Trophoblast cell (in vitro differentiated cells and primary cell): ENCODE results near the gene KLC1.
"Not testable (repeated sequence)": the region's sequence is repeated elsewhere in the genome, so short reads cannot be mapped to it uniquely, and the experiment has no call there.

Experiments
- DNase-seq, 2 donors: peaks; one replicate each; pipeline ENCODE4 v3.0.0-alpha.2; 2016
- H2AFZ ChIP-seq: 2 replicates; pipeline ENCODE4 v1.6.1; 2013; ENCODE audit warnings: low read length, moderate library complexity, mild to moderate bottlenecking; ENCODE audit not compliant: insufficient read depth, poor library complexity
- H2AK5ac ChIP-seq: 2 replicates; pipeline ENCODE4 v1.6.1; 2013; ENCODE audit warnings: mild to moderate bottlenecking, low read length
- H2BK120ac ChIP-seq: 2 replicates; pipeline ENCODE4 v1.6.1; 2013; ENCODE audit warnings: low read length, mild to moderate bottlenecking, moderate library complexity; ENCODE audit not compliant: insufficient read depth, poor library complexity
- H2BK12ac ChIP-seq: 2 replicates; pipeline ENCODE4 v1.6.1; 2013; ENCODE audit warnings: mild to moderate bottlenecking, low read length, moderate library complexity
- H2BK5ac ChIP-seq: 2 replicates; pipeline ENCODE4 v1.6.1; 2013; ENCODE audit warnings: low read length, low read depth, moderate library complexity, mild to moderate bottlenecking; ENCODE audit not compliant: poor library complexity
- H3K14ac ChIP-seq: 2 replicates; pipeline ENCODE4 v1.6.1; 2013; ENCODE audit warnings: mild to moderate bottlenecking, low read length
- H3K18ac ChIP-seq: 2 replicates; pipeline ENCODE4 v1.6.1; 2013; ENCODE audit warnings: mild to moderate bottlenecking, low read length
- H3K23ac ChIP-seq: 2 replicates; pipeline ENCODE4 v1.6.1; 2013; ENCODE audit warnings: low read length
- H3K27ac ChIP-seq: 2 replicates; pipeline ENCODE4 v1.5.1; 2013; ENCODE audit warnings: low read depth, mild to moderate bottlenecking, inconsistent platforms, low read length, moderate library complexity
- H3K27me3 ChIP-seq: 2 replicates; pipeline ENCODE4 v1.6.1; 2013; ENCODE audit warnings: inconsistent platforms, mild to moderate bottlenecking, low read length, moderate library complexity; ENCODE audit not compliant: insufficient read depth
- H3K36me3 ChIP-seq, 2 experiments: 1 replicate in 1 of 2; 2 replicates in 1 of 2; pipeline ENCODE4 v1.6.1; 2013; ENCODE audit warnings: low read length in 2 of 2, mild to moderate bottlenecking in 2 of 2, moderate library complexity in 1 of 2; ENCODE audit not compliant: insufficient read depth in 2 of 2, control insufficient read depth in 1 of 2
- H3K4ac ChIP-seq: 2 replicates; pipeline ENCODE4 v1.6.1; 2013; ENCODE audit warnings: low read depth, mild to moderate bottlenecking, low read length, moderate library complexity
- H3K4me1 ChIP-seq, 2 experiments: 1 replicate in 1 of 2; 2 replicates in 1 of 2; pipeline ENCODE4 v1.6.1; 2013; ENCODE audit warnings: low read length in 2 of 2, mild to moderate bottlenecking in 2 of 2, moderate library complexity in 1 of 2; ENCODE audit not compliant: insufficient read depth in 2 of 2, control insufficient read depth in 1 of 2
- H3K4me2 ChIP-seq: 2 replicates; pipeline ENCODE4 v1.6.1; 2013; ENCODE audit warnings: inconsistent platforms, mild to moderate bottlenecking, low read length, moderate library complexity
- H3K4me3 ChIP-seq: 2 replicates; pipeline ENCODE4 v1.5.1; 2013; ENCODE audit warnings: mild to moderate bottlenecking, low read depth, low read length, inconsistent platforms
- H3K79me1 ChIP-seq: one replicate; pipeline ENCODE4 v1.6.1; 2013; ENCODE audit warnings: low read length
- H3K79me2 ChIP-seq: 2 replicates; pipeline ENCODE4 v1.6.1; 2013; ENCODE audit warnings: low read length, mild to moderate bottlenecking; ENCODE audit not compliant: control insufficient read depth, insufficient read depth, poor library complexity
- H3K9ac ChIP-seq: 2 replicates; pipeline ENCODE4 v1.6.1; 2013; ENCODE audit warnings: mild to moderate bottlenecking, low read length
- H3K9me3 ChIP-seq: 2 replicates; pipeline ENCODE4 v1.6.1; 2013; ENCODE audit warnings: low read depth, mild to moderate bottlenecking, control low read depth, inconsistent platforms, low read length; ENCODE audit not compliant: insufficient read depth
- H4K12ac ChIP-seq: 2 replicates; pipeline ENCODE4 v1.6.1; 2013; ENCODE audit warnings: low read depth, mild to moderate bottlenecking, low read length, moderate library complexity
- H4K8ac ChIP-seq: 2 replicates; pipeline ENCODE4 v1.6.1; 2013; ENCODE audit warnings: low read depth, mild to moderate bottlenecking, low read length, moderate library complexity
- H4K91ac ChIP-seq: one replicate; pipeline ENCODE4 v1.6.1; 2013; ENCODE audit warnings: low read depth, mild to moderate bottlenecking, low read length, moderate library complexity
- WGBS: extraction: QIAGEN DNeasy Blood & Tissue Kit; methylation state at CpG from one replicate; pipeline ENCODE4 v1.1.7; 2013; ENCODE audit warnings: missing lambda C conversion rate; ENCODE audit not compliant: insufficient read length, insufficient coverage; ENCODE audit errors: extremely low coverage; 5-methylcytosine and 5-hydroxymethylcytosine counted together

KLC1 gene

DNA sequence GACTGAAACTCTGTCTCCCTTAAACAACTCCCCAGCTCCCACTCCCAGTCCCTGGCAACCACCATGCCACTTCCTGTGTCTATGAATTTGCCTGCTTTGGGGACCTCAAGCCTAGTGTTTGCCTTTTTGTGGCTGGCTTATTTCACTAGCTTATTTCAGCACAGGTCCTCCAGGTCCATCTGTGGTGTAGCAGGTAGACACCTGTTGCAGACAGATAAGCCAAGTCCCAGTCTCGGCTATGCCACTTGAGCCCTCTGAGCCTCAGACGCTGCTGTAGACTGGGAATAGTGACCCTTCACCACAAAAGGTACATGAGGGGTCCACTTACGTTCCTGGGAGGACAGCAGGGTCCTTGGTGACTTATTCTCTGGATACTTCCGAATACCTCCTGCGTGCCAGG is 24.4 kb upstream of the KLC1 start:
- DNase-seq = no peak
- no peaks in the 10 kb centered on the region for H3K79me1 ChIP-seq
- no peak overlapping the region for H3K18ac ChIP-seq
- no CpG with 5 or more reads among the region's 5 CpGs for WGBS
- H3K9me3 ChIP-seq = peaks cover 4% of the 10 kb centered on the region
- no peaks in the 10 kb centered on the region for H3K79me2 ChIP-seq
- no peak overlapping the region for H4K91ac ChIP-seq
- no peak overlapping the region for H3K14ac ChIP-seq
- no peaks in the 10 kb centered on the region for H3K27me3 ChIP-seq
- no peak overlapping the region for H4K8ac ChIP-seq
- no peak overlapping the region for H2BK5ac ChIP-seq
- no peak overlapping the region for H2BK120ac ChIP-seq
- no peak overlapping the region for H4K12ac ChIP-seq
- H3K4me3 ChIP-seq = no peak overlapping the region
- H3K27ac ChIP-seq = no peak overlapping the region
- no peak overlapping the region for H3K23ac ChIP-seq
- H3K4me2 ChIP-seq = no peak overlapping the region
- no peak overlapping the region for H3K4ac ChIP-seq
- no peak overlapping the region for H3K9ac ChIP-seq
- no peak overlapping the region for H2AFZ ChIP-seq
- no peaks in the 10 kb centered on the region for H3K36me3 ChIP-seq
- no peaks in the 10 kb centered on the region for H3K4me1 ChIP-seq
- no peak overlapping the region for H2AK5ac ChIP-seq
- H2BK12ac ChIP-seq = no peak overlapping the region

- Histone ChIP-seq H3K23ac (no peak overlapping the region), H3K36me3 (no peaks in the 10 kb centered on the region), H2BK120ac (no peak overlapping the region), H3K4me1 (no peaks in the 10 kb centered on the region), H4K8ac (no peak overlapping the region), H3K79me2 (no peaks in the 10 kb centered on the region), H3K14ac (no peak overlapping the region), H4K12ac (no peak overlapping the region), H3K4me2 (no peak overlapping the region), H2AK5ac (no peak overlapping the region), H2BK12ac (no peak overlapping the region), H3K9ac (no peak overlapping the region), H2BK5ac (no peak overlapping the region), H3K79me1 (no peaks in the 10 kb centered on the region), H3K4ac (no peak overlapping the region), H3K9me3 (peaks cover 11% of the 10 kb centered on the region), H4K91ac (no peak overlapping the region), H3K4me3 (no peak overlapping the region), H2AFZ (no peak overlapping the region), H3K27me3 (no peaks in the 10 kb centered on the region), H3K18ac (no peak overlapping the region), H3K27ac (no peak overlapping the region)
- DNase-seq = peak in 1 of 2 donors; percentile 43
- WGBS = no CpG with 5 or more reads among the region's 25 CpGs
Measured at GRCh38 chr14:103606963-103607668, 21.9 kb upstream of the KLC1 start.

DNA sequence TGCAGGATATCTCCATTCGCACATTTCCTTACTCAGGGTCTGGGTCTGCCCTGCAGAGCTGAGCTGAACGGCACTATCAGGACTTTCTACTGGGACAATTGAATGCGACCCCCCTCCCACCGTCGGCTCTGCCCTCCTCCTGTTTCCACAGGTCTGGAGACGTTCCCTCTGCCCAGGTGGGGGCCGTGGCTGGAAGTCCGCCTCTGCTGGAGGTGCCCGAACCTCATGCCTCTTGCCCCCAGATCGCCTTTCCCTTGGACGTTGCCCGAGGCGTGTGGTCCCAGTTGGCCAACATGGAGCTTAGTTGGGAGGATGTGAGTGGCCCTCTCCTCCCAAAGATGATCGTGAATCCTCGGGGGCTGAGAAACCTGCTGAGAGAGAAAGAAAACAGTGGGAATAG is 21.2 kb upstream of the KLC1 start:
- H3K79me2 ChIP-seq = no peaks in the 10 kb centered on the region
- no peak overlapping the region for H3K18ac ChIP-seq
- H3K9me3 ChIP-seq = peaks cover 12% of the 10 kb centered on the region
- H3K23ac ChIP-seq = no peak overlapping the region
- no peak overlapping the region for H3K14ac ChIP-seq
- H3K4me1 ChIP-seq = no peaks in the 10 kb centered on the region
- H3K79me1 ChIP-seq = no peaks in the 10 kb centered on the region
- H2AK5ac ChIP-seq = no peak overlapping the region
- no peak overlapping the region for H2AFZ ChIP-seq
- no peak overlapping the region for H3K27ac ChIP-seq
- H4K12ac ChIP-seq = no peak overlapping the region
- H4K91ac ChIP-seq = no peak overlapping the region
- H3K27me3 ChIP-seq = no peaks in the 10 kb centered on the region
- H3K9ac ChIP-seq = no peak overlapping the region
- no peaks in the 10 kb centered on the region for H3K36me3 ChIP-seq
- H3K4me3 ChIP-seq = no peak overlapping the region
- H2BK5ac ChIP-seq = no peak overlapping the region
- H3K4me2 ChIP-seq = no peak overlapping the region
- no peak overlapping the region for H3K4ac ChIP-seq
- DNase-seq = no peak
- no CpG with 5 or more reads among the region's 15 CpGs for WGBS
- H2BK12ac ChIP-seq = no peak overlapping the region
- H2BK120ac ChIP-seq = no peak overlapping the region
- H4K8ac ChIP-seq = no peak overlapping the region

DNA sequence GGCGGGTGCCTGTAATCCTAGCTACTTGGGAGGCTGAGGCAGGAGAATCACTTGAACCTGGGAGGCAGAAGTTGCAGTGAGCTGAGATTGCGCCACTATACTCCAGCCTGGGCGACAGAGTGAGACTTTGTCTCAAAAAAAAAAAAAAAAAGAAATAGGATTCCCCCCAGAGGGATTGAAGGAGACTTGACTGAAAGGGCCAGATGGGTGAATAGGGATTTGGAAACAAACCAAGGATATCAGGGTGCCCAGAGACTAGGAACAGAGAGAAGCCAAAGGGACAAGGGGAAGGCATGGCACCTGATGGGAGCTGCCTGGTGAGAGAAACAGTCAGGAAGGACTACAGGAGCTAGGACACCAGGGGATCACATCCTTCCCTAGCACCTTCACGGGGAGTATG is 19.9 kb upstream of the KLC1 start:
- H4K8ac ChIP-seq, H3K9ac ChIP-seq, H3K4me1 ChIP-seq, H3K4me2 ChIP-seq, H2AFZ ChIP-seq, H2BK5ac ChIP-seq, H3K79me1 ChIP-seq, H4K91ac ChIP-seq, H2BK12ac ChIP-seq, DNase-seq, H2AK5ac ChIP-seq, H3K4ac ChIP-seq, H4K12ac ChIP-seq, H3K27ac ChIP-seq, H3K14ac ChIP-seq, H2BK120ac ChIP-seq, H3K36me3 ChIP-seq, H3K18ac ChIP-seq, H3K23ac ChIP-seq, H3K79me2 ChIP-seq, H3K27me3 ChIP-seq, H3K4me3 ChIP-seq: not testable (repeated sequence)
- WGBS = no CpG with 5 or more reads among the region's 4 CpGs
- H3K9me3 ChIP-seq = peaks cover 12% of the 10 kb centered on the region
